HepG2 (cell line): ENCODE results near the gene MIDN. TPM values are rescaled to one million over a fixed set of nuclear protein-coding genes. Genes with fewer than 3 reads are reported as not detected.

ENCODE experiments used
- CENPT ChIP-seq: sonication (generic); formaldehyde crosslinking; IDR thresholded peaks from 2 replicates; pipeline ENCODE4 v1.8.0; 2022; ENCODE audit warnings: low read depth, mild to moderate bottlenecking, moderate library complexity, missing genetic modification reagents
- KLF13 ChIP-seq: sonication (generic); formaldehyde crosslinking; IDR thresholded peaks from 2 replicates; pipeline ENCODE4 v1.4.0; 2020; ENCODE audit warnings: mild to moderate bottlenecking, missing genetic modification reagents
- PHF5A ChIP-seq: IDR thresholded peaks from one replicate; pipeline ENCODE4 v1.6.1; 2018; ENCODE audit warnings: low read depth, missing genetic modification reagents; ENCODE audit not compliant: unreplicated experiment
- POGZ ChIP-seq: sonication (generic); formaldehyde crosslinking; IDR thresholded peaks from 2 replicates; pipeline ENCODE4 v1.4.0; 2020; ENCODE audit warnings: mild to moderate bottlenecking, missing genetic modification reagents
- RAD21 ChIP-seq: fragments of 450-650 bp; formaldehyde crosslinking; IDR thresholded peaks from 2 replicates; pipeline ENCODE4 v1.5.0; 2020; ENCODE audit warnings: mild to moderate bottlenecking
- ZNF136 ChIP-seq: sonication (generic); formaldehyde crosslinking; IDR thresholded peaks from 2 replicates; pipeline ENCODE4 v1.8.1; 2022; ENCODE audit warnings: low read depth, mild to moderate bottlenecking, moderate library complexity, missing genetic modification reagents
- ZNF142 ChIP-seq: sonication (generic); formaldehyde crosslinking; IDR thresholded peaks from 2 replicates; pipeline ENCODE4 v1.4.0; 2020; ENCODE audit warnings: missing genetic modification reagents
- ZNF17 ChIP-seq: sonication (generic); formaldehyde crosslinking; IDR thresholded peaks from 2 replicates; pipeline ENCODE4 v1.5.0; 2020; ENCODE audit warnings: mild to moderate bottlenecking, missing genetic modification reagents
- ZNF180 ChIP-seq: sonication (generic); formaldehyde crosslinking; IDR thresholded peaks from 2 replicates; pipeline ENCODE4 v1.4.0; 2020; ENCODE audit warnings: low read depth, missing genetic modification reagents, borderline replicate concordance
- ZNF331 ChIP-seq: sonication (generic); formaldehyde crosslinking; IDR thresholded peaks from 2 replicates; pipeline ENCODE4 v1.4.0; 2020; ENCODE audit warnings: missing genetic modification reagents
- ZNF496 ChIP-seq: sonication (generic); formaldehyde crosslinking; IDR thresholded peaks from 2 replicates; pipeline ENCODE4 v1.8.1; 2023; ENCODE audit warnings: mild to moderate bottlenecking, moderate library complexity, missing genetic modification reagents; ENCODE audit not compliant: insufficient replicate concordance
- ZNF629 ChIP-seq: sonication (generic); formaldehyde crosslinking; conservative IDR thresholded peaks from 2 replicates; pipeline ENCODE4 v1.5.0; 2020; ENCODE audit warnings: missing genetic modification reagents
- ZNF639 ChIP-seq: conservative IDR thresholded peaks from 2 replicates; pipeline ENCODE4 v1.6.1; 2018; ENCODE audit warnings: missing genetic modification reagents
- ZNF775 ChIP-seq: sonication (generic); formaldehyde crosslinking; IDR thresholded peaks from 2 replicates; pipeline ENCODE4 v1.4.0; 2020; ENCODE audit warnings: missing genetic modification reagents, mild to moderate bottlenecking, moderate library complexity, borderline replicate concordance
- polyA plus RNA-seq, 8 experiments: library from polyadenylated mRNA; depleted of rRNA in 3 of 8; stranded (reverse) in 7 of 8; unstranded in 1 of 8; fragments of >200 nt; fragmentation: Illumina TruSeq in 4 of 8; extraction: Trizol in 4 of 8; gene quantifications; 2 replicates each; pipeline versions ENCODE4 v1.2.1 to v1.2.3, GENCODE V29; 2011 to 2016; ENCODE audit warnings: low read depth in 4 of 8, missing spikeins in 1 of 8, mixed read lengths in 1 of 8; ENCODE audit not compliant: insufficient read depth in 1 of 8
- total RNA-seq, 5 experiments: library from RNA; depleted of rRNA; stranded (reverse); fragments of >200 nt; fragmentation: Illumina TruSeq; extraction: Trizol; gene quantifications; 2 replicates each; pipeline ENCODE4 v1.2.3, GENCODE V29; 2016; ENCODE audit warnings: low read depth in 1 of 5
- TF ChIP-seq, protein P1 (sequence below): sonication (generic); formaldehyde crosslinking; IDR thresholded peaks from 2 replicates; pipeline ENCODE4 v1.4.0; 2020; ENCODE audit warnings: mild to moderate bottlenecking, missing genetic modification reagents
- TF ChIP-seq, protein P2 (sequence below), 2 experiments: sonication (generic) in 1 of 2; formaldehyde crosslinking in 1 of 2; IDR thresholded peaks; 2 replicates each; pipeline versions ENCODE4 v1.4.0 to v1.6.1; 2016 to 2020; ENCODE audit warnings: borderline replicate concordance in 1 of 2, low read depth in 1 of 2, mild to moderate bottlenecking in 1 of 2, missing genetic modification reagents in 1 of 2

Gene MIDN
- total and polyA plus RNA-seq, 2 of the 13 experiments (the other 11 are each of a cell fraction or from before 2014, with no cell fraction given) = 8.4 to 18.0 TPM

DNA sequence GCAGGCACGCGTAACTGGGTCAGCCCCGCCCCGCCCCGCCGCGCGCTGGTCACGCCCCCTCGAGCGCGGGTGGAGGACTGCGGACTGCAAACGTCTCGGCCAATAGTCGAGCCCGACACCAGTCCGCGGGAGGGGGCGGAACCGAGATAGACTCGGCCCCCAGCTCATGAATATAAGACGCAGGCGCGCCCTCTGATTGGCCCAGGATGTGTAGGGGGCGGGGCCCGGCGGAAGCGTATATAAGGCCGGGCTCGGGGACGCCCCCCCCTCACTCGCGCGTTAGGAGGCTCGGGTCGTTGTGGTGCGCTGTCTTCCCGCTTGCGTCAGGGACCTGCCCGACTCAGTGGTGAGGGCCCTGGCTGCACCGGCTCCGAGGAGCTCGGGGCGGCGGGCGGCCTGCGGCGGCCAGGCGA is 20.7 kb downstream of the MIDN start, which contains the start of gene CIRBP (continued):
- no peak for TF ChIP-seq ZNF142
- no peak for TF ChIP-seq ZNF496 (CRISPR knock-in tag)
- TF ChIP-seq ZNF775 (CRISPR knock-in tag) = no peak
- no peak for TF ChIP-seq POGZ (CRISPR knock-in tag)
- TF ChIP-seq ZNF331 (CRISPR knock-in tag) = peak; percentile 43; the same call in 1 of the 2 replicates
- TF ChIP-seq ZNF17 (CRISPR knock-in tag) = no peak
- no peak for TF ChIP-seq CENPT
- TF ChIP-seq ZNF180 = no peak
- TF ChIP-seq, protein P1, sequence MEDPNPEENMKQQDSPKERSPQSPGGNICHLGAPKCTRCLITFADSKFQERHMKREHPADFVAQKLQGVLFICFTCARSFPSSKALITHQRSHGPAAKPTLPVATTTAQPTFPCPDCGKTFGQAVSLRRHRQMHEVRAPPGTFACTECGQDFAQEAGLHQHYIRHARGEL (CRISPR knock-in tag) = no peak
- 0 out of 2 replicates have a peak, but pooled peaks have one; percentile 36 for TF ChIP-seq ZNF136 (CRISPR knock-in tag)
- no peak for TF ChIP-seq ZNF639
- TF ChIP-seq RAD21 = no peak
- TF ChIP-seq KLF13 = no peak
- TF ChIP-seq, protein P2, sequence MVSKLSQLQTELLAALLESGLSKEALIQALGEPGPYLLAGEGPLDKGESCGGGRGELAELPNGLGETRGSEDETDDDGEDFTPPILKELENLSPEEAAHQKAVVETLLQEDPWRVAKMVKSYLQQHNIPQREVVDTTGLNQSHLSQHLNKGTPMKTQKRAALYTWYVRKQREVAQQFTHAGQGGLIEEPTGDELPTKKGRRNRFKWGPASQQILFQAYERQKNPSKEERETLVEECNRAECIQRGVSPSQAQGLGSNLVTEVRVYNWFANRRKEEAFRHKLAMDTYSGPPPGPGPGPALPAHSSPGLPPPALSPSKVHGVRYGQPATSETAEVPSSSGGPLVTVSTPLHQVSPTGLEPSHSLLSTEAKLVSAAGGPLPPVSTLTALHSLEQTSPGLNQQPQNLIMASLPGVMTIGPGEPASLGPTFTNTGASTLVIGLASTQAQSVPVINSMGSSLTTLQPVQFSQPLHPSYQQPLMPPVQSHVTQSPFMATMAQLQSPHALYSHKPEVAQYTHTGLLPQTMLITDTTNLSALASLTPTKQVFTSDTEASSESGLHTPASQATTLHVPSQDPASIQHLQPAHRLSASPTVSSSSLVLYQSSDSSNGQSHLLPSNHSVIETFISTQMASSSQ (IDR thresholded peaks at IDR 0.05; ENCODE audit: low read depth) = no peak
- TF ChIP-seq, protein P2 (CRISPR knock-in tag; IDR thresholded peaks at IDR 0.05; ENCODE audit: borderline replicate concordance) = no peak
- TF ChIP-seq PHF5A (CRISPR knock-in tag) = no peak
- no peak for TF ChIP-seq ZNF629
